Umbilical cord (tissue), 2 donors: Measurements from ENCODE around the gene SPART. TPM values are rescaled to one million over a fixed set of nuclear protein-coding genes. Genes with fewer than 3 reads are reported as not detected.
A peak's percentile ranks its signal among the peaks of the same experiment; 100 is the strongest.
"Not testable (repeated sequence)": the region's sequence is repeated elsewhere in the genome, so short reads cannot be mapped to it uniquely, and the experiment has no call there.

Experiments
- DNase-seq: peaks from one replicate; pipeline ENCODE4 v3.0.0-alpha.2; 2015; ENCODE audit warnings: low spot score
- total RNA-seq: library from RNA; depleted of rRNA; stranded (reverse); fragments of >200 nt; gene quantifications from one replicate; pipeline ENCODE4 v1.2.3, GENCODE V29; 2014; ENCODE audit warnings: low replicate concordance; ENCODE audit not compliant: insufficient read depth

SPART gene
- total RNA-seq, 1 donor from 2014 or later, result 103 TPM

DNA sequence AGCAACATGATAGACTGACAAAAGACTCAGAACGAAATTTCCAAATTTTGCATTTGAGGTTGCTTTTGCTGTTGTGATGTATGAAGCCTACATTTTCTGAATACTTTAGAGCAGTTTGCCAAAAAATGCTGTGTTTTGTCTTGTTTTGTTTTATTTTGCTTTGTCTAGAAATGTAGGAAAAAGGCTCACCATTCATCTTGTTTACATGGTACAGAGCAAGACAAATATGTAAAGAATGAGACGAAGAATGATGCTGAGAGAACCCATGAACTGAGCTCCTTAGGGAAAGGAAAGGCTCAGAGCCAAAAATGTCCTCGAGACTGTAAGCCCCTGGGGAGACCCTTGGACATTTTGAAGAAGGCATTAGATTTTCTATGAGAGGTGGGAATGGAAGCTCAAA lies 6.8 kb upstream of the SPART start:
- DNase-seq, result peak; percentile 23

DNA sequence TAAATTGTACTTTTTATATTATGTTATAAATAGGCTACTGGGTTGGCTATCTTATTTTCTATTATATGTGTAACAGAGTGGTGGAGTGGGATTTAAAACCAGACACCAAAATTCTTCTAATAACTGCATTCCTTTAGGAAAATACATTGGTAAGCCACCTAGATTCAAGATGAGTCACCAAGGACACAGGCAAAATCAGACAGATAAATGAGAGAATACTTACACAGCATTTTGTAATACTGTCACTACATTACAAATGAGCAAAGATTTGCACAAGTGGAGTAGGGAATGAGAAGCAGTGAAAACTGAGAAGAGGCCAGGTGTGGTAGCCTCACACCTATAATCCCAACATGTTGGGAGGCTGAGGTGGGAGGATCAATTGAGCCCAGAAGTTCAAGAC lies 6.2 kb upstream of the SPART start:
- DNase-seq, result no peak

DNA sequence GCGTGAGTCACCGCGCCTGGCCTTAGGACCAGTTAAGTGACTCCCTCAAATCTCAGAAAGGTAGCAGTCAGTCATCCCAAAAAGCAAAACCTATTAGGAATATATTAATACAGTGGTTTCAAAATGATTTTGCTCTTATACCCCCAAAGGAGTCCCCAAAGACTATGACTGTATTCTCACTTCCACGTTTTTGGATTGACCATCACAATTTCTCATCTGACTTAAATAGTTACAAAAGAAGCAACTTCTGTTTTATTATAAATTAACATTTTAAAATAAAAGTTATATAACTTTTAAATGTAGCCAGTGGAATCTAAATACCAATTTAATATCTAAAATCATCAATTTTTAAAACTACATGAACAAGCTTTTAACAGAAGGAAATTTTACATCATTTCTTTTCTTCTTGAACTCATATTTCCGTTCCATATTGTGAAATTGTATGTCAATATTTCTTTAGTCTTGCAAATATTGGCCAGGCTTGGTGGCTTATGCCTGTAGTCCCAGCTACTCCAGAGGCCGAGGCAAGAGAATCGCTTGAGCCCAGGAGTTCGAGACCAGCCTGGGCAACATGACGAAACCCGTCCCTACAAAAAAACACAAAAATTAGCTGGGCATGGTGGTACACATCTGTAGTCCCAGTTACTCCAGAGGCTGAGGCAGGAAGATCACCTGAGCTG lies 1.5 kb upstream of the SPART start:
- no peak for DNase-seq

DNA sequence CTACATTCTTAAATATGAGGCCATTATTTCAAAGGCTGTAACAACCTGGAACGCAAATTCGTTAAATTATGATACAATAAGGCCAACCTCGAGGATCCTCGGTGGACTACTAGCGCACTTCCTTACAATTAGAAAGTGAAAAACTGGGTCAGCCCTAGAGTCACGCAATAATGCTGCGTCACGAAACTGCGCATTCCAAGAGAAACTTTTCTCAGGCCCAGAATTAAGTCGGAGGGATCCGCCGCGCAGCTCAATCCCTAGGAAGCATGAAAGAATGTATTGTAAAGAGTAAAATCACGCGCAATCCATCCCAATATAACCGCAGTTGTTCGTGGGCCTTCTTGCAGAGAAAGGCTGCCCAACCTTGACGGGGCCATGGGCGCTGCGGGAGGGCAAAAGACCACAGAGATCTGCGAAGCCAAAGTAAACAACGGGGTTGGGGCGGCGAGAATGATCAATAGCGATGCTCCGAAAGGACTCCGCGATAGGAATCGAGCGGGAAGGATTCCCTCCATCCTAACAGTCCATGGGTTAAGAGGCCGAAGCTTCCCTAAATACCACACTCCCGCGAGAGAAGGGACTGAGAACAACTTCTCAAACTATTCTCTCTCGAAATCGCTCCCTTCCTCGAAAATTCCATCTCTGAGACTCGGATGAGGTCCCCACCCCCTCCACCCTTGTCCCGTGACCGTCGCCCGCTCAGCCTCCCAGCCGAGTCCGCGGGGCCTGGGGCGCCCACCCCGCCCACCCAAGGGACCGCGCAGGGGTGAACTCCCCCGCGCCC lies 564 bp downstream of the SPART start:
- peak; percentile 86 for DNase-seq

DNA sequence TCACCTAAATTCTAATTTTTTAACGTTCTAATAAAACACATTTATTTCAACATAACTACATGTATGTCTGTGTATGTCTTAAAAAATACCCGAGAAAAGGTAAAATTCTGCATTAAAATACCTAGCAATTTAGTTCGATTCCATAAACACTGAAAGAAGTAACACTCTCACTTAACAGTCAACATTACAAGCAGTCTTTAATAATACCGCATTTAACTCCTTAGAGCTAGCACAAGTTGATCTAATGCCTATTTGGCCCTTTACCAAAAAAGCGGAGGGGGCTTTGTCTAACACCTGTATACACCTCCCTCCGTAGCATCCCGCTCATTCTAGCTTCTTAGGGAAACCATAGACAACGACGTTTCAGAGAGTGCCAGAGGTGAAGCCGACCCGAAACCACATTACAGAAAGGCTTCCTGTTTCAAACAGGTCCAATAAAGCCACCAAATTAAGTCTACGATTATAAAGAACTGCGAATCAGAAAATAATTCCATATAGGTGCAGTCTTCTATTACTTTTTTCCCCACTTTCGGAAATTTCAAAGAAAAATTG lies 1.2 kb downstream of the SPART start:
- DNase-seq, result no peak

DNA sequence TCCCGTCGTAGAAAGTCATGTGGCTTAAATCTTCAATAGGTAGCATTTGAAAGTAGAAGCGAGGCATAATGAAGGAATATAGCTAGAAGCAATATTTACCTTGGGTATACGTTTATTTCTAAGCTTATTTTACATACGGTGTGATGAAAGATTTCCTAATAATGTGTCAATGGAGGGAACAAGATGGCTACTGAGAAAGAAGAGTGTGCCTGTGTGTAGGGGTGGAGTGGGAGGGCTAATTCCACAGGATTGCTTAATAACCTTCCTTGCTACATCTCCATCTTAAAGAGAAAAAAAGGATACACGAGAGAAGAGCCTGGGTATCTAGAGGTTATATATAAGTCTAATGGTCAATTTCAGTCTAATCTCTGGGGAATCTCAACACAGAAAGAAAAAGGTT lies 2.0 kb downstream of the SPART start:
- DNase-seq, result no peak

DNA sequence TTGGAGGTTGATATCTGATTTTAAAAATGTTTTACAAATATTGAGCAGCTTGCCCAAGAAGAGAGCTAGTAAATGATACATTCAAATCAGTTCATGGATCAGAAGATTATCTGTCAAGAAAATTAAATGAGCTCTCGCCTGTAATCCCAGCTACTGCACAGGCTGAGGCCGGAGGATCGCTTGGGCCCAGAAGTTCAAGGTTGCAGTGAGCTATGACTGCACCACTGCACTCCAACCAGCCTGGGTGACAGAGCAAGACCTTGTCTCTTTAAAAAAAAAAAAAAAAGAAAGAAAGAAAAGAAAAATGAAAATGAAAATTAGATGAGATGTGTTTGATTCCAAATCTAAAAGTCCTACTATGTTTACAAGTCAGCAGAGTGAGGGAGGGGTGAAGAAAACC lies 2.4 kb downstream of the SPART start:
- DNase-seq, result no peak

DNA sequence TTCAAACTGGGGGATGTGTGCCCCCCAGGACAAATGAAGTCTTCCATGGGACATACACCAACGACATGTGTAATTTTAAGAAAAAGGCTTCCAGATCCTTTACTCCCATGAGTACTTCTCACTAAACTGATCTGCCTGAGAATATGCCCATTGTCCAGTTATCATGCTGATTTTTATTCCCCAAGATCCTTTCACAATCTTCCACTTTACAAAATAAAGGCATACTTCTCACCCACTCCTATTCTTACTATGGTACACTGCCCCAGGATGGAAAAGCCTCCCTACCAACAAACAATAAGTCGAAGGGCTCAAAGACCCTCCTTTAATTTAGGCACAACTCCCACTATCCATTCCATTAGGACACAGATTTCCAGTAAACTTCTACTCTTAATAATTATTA lies 3.5 kb downstream of the SPART start:
- DNase-seq, result no peak

DNA sequence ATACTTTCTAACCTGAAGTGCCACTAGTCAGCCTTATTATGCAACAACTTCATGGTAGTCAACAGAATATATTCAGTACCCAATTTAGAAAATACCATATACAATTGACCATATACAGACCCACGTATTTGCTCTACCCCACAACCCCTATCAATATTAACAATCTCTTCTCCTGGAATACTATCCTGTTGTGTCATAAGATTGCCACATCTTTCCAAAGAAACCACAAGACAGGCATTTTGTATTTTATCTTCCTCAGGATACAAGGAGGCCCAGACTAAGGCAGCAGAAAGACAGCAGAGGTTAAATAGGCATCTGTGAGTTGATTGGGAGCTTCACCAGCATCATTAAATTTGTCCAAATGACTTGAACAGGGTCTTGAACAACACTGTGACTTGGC lies 4.5 kb downstream of the SPART start:
- DNase-seq, result no peak

DNA sequence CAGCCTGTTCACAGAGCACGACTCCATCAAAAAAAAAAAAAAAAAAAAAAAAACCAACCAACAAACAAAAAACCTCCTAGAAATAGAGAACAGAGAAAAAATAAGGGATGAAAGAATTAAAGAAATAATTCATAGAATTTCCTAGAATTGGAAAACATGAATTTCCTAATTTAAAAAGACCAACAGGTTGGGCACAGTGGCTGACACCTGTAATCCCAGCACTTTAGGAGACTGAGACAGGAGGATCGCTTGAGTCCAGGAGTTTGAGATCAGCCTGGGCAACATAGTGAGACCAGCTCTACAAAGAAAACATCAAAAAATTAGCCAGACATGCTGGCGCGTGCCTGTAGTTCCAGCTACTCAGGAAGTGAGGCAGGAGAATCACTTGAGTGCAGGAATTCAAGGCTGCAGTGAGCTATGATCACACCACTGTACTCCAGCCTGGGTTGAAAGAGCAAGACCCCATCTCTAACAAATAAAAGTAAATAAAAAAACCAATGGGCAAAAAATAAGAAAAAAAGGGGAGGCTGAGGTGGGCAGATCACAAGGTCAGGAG lies 6.5 kb downstream of the SPART start:
- no peak for DNase-seq

DNA sequence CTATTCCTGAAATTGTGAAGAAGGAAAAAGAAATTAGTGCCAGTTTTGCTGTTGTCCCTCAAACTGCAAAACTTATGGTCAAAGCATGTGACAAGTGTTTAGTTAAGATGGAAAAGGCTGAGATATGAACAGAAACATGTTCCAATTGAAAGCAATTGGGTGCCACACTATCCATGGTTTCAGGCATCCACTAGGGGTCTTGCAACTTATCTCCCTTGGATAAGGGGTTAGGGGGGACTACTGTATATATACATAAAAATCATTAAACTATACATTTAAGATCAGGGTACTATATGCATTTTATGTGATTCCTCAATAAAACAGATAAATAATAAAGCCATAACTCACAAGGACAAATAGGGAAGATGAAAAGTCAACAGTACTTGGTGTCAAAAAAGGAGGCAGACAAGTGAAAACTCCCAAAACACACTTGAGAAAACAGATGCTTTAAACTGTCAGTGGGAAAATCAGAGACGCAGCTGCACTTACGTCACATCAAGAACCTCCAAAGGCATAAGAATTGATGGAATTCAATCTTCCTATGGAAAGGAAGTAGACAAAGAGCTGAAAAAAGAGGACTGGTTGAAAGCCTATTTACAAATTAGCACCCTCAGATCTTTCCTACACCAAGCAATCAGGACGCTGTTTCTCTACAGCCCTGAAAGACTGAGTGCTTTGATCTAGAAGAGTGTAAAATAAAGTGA lies 8.1 kb downstream of the SPART start:
- DNase-seq, result no peak

DNA sequence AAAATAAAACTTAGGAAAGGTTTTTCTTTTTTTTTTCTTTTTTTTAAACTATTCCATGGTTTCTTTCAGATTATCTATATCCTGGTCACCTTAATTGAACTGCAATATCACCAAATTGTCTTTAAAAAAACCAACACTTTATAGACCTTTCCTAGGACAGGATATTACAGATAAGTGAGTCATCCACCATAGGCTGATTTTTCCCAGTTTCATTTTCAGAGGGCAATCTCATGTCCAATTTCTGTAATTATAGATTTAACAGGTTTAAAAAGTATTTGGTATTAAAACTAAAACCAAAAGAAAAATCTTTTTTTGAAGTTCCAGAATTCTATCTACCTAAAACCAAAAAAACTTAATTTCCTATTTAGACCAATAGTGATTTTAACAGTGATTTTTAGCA lies 13.2 kb downstream of the SPART start:
- DNase-seq, result no peak

DNA sequence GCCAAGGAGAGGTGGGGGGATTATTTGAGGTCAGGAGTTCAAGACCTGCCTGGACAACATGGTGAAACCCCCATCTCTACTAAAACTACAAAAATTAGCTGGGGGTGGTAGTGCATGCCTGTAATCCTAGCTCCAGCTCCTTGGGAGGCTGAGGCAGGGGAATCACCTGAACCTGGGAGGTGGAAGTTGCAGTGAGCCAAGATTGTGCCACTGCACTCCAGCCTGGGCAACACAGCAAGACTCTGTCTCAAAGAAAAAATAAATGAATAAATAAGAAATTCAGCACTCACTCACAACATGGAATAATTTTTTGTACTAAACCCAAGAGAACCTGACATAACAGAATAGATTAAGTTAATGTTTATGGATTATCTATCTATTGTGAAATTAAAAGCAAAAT lies 13.9 kb downstream of the SPART start:
- not testable (repeated sequence) for DNase-seq

DNA sequence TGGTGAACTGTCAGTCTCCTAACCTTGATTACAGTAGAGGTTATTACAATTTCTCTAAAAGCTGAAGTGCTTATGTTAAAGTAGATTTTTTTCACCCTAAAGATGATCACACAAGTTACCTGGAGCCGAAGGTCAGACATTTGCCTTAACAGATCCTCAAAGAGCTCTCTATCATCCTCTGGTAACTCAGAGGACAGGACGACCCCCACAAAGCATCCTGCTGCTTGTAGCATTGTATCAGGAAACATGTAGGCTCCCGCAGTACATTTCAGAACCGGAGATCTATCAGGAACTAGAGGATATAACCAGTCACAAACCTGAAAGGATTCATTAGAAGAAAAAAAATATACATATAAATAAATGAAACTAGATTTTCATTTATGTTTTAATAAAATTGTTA lies 14.9 kb downstream of the SPART start:
- DNase-seq, result no peak

DNA sequence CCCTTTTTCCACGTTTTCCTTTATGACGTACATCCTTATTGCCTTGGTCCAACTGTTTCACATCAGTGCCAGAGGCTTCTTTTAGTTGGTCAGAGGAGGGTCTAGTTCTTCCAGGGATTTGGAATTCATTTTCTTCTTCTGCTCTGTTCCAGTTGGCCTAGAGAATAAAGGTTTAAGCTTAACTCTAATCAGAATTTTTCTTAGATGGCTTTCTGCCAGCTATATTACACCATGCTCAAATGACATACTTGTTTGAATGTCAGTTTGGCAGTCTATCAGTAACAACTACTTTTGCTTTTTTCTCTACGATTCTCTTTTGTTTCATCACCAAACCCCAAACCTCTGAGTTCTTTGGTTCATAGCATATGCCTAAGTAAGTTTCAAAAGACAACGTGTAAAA lies 16.8 kb downstream of the SPART start:
- DNase-seq, result no peak

DNA sequence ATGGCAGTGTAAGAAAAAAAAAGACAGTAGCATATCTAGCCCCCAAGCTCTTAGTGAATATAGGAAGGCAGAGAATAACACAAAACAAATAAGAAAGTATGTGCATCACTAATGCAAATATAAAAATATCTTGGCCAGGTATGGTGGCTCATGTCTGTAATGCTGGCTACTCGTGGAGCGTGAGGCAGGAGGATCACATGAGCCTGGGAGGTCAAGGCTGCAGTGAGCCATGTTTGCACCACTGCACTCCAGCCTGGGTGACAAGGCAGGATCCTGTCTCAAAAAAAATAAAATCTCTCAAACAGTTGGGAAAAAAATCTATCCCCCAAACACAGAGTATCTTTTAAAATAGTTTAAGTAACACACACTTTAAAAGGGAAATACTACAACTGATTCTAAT lies 17.4 kb downstream of the SPART start:
- no peak for DNase-seq

DNA sequence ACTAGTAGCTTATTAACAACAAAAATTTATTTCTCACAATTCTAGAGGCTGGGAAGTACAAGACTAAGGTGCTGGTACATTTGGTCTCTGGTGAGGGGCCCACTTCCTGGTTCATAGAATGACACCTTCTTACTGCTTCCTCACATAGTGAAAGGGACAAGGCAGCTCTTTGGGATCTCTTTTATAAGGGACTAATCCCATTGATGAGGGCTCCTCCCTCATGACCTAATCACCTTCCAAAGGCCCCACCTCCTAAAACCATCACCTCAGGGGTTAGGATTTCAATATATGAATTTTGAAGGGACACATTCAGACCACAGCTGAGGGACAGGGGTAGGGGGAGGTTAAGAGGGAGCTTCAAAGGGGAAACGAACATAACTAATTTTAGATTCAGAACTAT lies 20.3 kb downstream of the SPART start:
- no peak for DNase-seq

DNA sequence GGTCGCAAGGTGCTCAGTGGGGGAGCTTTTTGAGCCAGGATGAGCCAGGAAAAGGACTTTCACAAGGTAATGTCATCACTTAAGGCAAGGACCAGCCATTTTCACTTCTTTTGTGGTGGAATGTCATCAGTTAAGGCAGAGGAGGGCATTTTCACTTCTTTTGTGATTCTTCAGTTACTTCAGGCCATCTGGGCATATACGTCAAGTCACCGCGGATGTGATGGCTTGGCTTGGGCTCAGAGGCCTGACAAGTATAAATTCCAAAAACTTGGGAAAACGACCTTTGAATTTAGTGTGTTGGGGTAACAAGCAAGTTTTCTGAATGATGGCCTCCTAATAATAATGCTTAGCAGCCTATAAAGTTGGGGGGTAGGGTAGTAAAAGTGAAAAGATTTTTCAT lies 21.3 kb downstream of the SPART start:
- not testable (repeated sequence) for DNase-seq

DNA sequence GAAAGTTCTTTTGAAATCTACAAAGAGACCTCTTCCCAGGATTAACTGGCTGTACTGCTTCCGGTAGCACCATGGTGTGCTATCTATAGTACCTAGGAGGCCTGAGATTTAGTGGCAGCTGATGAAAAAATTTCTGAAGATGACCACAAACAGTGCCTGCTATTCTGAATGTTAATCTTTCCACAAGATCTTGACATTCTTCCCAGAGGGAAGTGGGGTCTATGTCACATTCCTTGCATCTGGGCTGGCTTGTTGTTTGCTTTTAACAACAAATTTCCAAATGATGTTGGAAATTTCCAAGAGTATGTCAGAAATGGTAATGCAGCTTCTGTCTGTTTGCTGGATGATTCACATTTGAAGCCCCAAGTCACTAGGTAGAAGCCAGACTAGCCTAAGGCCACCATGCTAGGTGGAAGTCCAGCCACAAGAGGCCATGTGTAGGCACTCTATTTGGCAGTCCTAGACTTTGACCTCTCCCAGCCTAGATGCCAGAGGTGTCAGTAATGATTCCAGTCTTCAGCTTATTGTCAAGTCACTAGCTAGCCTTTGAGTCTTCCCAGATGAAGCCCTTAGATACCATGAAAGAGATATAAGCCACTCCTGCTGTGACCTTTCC lies 22.1 kb downstream of the SPART start:
- DNase-seq, result no peak

DNA sequence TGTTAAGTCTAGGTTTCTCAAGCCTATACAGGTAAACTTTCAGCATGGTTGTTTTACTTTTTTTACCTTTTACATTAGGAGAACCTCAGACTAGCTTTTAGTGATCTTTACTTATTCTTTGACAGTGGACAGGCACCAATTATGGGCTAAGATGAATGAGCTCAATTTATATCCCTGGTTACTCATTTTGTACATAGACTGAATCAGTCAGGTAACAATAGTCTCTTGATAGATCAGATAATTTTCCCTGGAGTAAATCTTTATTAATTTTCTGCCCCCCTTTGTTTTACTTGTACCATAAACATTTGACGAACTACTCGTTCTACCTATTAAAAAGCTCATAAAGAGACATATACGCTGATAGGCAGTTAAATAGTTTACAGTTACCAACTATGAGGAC lies 22.8 kb downstream of the SPART start:
- DNase-seq, result no peak

DNA sequence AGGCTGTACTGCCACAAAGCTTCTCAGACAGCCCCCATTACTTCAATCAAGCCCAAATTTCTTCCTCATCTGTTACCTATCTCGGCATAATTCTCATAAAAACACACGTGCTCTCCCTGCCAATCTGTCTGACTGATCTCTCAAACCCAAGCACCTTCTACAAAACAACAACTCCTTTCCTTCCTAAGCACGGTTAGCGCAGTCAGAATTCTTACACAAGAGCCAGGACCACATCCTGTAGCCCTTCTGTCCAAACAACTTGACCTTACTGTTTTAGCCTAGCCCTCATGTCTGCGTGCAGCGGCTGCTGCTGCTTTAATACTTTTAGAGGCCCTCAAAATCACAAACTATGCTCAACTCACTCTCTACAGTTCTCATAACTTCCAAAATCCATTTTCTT lies 26.4 kb downstream of the SPART start:
- not testable (repeated sequence) for DNase-seq
